GM12864 (cell line): ENCODE results near the gene SLC29A3.

Experiments
- DNase-seq: peaks from one replicate; pipeline ENCODE4 v3.0.0-alpha.2; 2011; ENCODE audit warnings: low read depth
- H3K4me3 ChIP-seq: 2 replicates; pipeline ENCODE4 v1.5.1; 2011; ENCODE audit warnings: mild to moderate bottlenecking, low read depth, low read length, control low read depth
- CTCF ChIP-seq: IDR thresholded peaks from 2 replicates; pipeline ENCODE4 v1.5.1; 2011; ENCODE audit warnings: low read depth, mild to moderate bottlenecking, moderate library complexity, low read length, control low read depth, inconsistent platforms; ENCODE audit errors: missing control alignments

The SLC29A3 gene

GRCh38 chr10:71307469-71308085 is 11.5 kb upstream of the SLC29A3 start:
- TF ChIP-seq CTCF: no peak
- H3K4me3 ChIP-seq: no peak overlapping the region
- no peak for DNase-seq

GRCh38 chr10:71308244-71308643 is 10.8 kb upstream of the SLC29A3 start:
- DNase-seq: no peak
- no peak overlapping the region for H3K4me3 ChIP-seq
- TF ChIP-seq CTCF: no peak

- no peak for DNase-seq
- no peak for TF ChIP-seq CTCF
- no peak overlapping the region for H3K4me3 ChIP-seq
These were observed 10.1 kb upstream of the SLC29A3 start for GRCh38 chr10:71308985-71309384.

- no peak overlapping the region for H3K4me3 ChIP-seq
- no peak for DNase-seq
- no peak for TF ChIP-seq CTCF
These were observed 9.1 kb upstream of the SLC29A3 start for GRCh38 chr10:71309919-71310318.

- TF ChIP-seq CTCF: no peak
- DNase-seq: no peak
- H3K4me3 ChIP-seq: no peak overlapping the region
These were observed 6.8 kb upstream of the SLC29A3 start for GRCh38 chr10:71312220-71312619.

- no peak for DNase-seq
- no peak for TF ChIP-seq CTCF
- no peak overlapping the region for H3K4me3 ChIP-seq
These were observed 6.0 kb upstream of the SLC29A3 start for GRCh38 chr10:71312811-71313789.
